GM19023 (cell line): ENCODE results near the gene RASGRP1.
A peak's percentile ranks its signal among the peaks of the same experiment; 100 is the strongest.
"Not testable (repeated sequence)": the region's sequence is repeated elsewhere in the genome, so short reads cannot be mapped to it uniquely, and the experiment has no call there.

ENCODE experiments used
- ATAC-seq: cut with Tn5 transposase; IDR thresholded peaks from one replicate; pipeline ENCODE4 v1.9.1; 2021; ENCODE audit warnings: mild to moderate bottlenecking, moderate library complexity; ENCODE audit not compliant: unreplicated experiment

The RASGRP1 gene

GRCh38 chr15:38564557-38565286 lies at the start of gene RASGRP1:
Gene RASGRP1 (minus strand): TSS chr15:38564814. CDS start chr15:38564628, 186 bp downstream.
- peak; percentile 70 for ATAC-seq

DNA sequence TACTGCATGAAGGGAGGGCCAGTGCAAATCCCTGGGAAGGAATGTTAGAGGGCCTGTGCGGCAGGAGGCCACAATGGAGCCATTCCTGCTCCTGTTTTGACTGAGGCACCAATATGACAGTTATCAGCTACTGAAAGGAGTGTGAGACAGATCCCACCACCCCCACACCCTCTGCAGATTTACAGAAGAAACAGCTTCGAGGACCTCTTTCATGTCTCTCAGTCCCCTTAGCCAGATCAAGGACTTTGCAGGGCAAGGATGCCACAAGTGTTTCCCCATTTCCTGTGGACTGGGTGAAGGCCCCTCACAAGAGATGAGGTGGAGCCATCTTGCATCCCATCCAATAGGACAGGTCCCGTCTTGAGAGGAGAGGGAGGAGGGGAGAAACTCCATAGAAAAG lies 48.5 kb upstream of the RASGRP1 start:
- no peak for ATAC-seq

DNA sequence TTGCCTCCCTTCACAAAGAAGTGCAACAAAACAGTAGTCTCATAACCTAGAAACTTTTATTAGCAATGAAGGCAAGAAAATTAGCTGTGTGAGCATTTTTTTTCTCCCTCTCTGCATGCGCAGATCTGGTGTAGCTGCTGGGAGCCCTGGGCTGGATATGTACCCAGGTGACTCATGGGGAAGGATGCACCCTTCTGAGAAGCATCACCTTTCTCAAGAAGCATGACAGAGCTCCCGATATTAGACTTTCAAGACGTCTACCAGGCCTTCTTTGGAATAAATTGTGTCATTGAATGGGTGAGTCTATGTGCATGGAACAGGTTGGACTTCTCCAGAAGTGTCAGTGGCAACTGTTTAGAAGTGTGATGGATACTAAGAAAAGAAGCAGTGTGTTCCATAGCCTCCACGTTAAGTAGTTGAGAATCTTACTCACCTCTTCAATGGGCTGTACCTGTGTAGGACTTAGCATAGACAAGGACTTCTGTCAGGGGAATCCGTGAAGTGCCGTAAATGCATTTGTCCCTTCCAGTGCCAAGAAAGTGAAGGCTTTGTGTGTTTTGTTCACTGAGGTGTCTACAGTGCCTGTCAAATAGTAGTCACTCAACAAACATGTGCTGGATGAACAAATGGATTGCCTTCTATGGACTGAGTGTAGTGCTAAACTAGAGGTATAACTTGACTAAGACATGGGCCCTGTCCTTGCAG lies 47.7 kb upstream of the RASGRP1 start:
- ATAC-seq = no peak

DNA sequence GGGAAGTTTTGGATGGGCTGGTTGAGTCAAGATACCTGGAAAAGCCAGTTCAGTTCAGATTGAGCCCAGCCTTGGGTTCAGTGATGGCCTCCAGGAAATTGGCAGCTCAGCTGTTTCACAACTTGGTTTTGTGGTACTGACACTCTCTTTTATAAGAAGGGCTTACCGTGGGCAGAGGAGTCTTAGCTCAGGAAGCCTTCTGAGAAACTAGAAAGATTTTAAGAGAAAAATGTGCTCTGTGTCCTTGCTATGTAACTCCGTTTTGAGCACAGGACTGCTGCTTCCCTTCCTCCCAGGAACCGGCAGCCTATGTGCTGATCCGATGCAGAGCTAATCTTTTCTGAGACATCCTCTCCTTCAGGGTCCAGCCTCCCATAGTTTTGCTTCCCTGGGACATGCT lies 46.6 kb upstream of the RASGRP1 start:
- ATAC-seq = no peak

GRCh38 chr15:38610748-38611147 lies 46.1 kb upstream of the RASGRP1 start:
- no peak for ATAC-seq

GRCh38 chr15:38609097-38609738 lies 44.6 kb upstream of the RASGRP1 start:
- ATAC-seq = no peak

DNA sequence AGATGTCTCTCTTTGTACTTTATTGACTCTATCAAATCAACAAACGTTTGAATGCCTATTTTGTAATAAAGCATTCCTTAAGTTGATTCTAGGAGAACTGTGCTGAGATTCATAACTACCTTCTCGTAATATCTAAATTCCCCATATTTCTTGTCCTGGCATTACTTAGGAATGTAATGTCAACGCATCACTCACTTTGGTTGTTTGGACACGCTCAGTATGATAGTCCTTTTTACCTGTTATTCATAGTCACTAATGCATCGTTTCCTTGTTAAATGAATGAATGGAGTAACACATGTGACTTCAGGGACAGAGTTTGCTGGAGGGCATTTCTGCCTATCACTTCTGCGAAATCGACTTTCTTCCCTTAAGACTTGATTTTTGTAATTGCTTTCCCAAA lies 44.1 kb upstream of the RASGRP1 start:
- no peak for ATAC-seq

DNA sequence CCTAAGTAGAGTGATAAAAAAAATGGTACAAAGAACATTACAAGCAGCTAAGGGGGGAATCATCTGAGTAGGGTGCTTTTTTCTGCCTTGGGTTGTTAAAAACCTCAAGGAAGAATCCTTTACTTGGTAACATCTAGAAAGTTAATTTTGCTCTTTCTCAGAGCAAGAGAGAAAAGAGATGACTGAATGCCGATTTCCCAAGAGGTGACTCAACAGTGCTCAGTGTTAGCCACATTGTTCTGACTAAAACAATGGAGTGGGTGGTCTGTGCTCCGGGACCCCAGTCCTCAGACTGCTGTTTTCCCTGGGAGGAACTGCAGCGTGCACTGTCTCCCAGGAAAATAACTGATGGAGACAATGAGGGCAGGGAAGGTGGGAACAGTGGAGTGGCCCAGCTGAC lies 41.1 kb upstream of the RASGRP1 start:
- no peak for ATAC-seq

- no peak for ATAC-seq
Measured at GRCh38 chr15:38603672-38604071, 39.1 kb upstream of the RASGRP1 start.

GRCh38 chr15:38602910-38603670 lies 38.5 kb upstream of the RASGRP1 start:
- no peak for ATAC-seq

DNA sequence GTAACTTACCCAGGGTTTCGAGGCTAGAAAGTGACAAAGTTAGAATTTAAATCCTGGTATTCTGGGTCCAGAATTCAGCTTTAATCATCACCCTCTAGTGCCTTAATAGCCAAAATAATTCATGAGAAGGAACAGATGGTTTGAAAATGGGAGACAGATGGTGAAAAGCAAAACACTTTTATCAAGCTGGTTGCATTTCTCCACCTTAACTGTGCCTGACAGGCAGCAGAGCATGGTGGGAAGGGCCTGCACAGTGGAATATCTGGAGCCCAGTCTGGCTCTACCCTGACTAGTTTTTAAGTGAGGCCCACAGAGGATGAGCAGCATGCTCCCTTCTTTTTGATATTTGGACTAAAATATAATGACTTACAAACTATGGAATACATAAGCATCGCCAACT lies 35.6 kb upstream of the RASGRP1 start:
- no peak for ATAC-seq

DNA sequence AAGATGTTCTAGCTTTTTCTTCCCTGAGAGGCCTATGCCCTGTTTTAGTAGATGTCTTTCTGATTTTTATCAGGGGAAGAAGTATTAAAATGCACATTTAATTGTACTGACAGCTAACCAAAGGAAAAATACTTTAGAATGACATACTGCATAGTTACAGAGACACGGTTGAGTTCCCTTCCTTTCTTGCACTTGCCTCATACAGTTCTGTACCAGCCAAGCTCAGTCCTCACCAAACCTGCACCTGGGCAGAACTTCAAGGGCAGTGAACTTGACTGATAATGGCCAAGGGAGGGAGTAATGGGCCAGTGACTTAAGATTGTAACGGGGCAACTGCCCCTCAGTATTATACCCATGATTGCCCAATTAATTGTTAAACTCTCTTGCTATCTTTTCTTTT lies 34.1 kb upstream of the RASGRP1 start:
- ATAC-seq = no peak

GRCh38 chr15:38597219-38597800 lies 32.7 kb upstream of the RASGRP1 start:
- no peak for ATAC-seq

DNA sequence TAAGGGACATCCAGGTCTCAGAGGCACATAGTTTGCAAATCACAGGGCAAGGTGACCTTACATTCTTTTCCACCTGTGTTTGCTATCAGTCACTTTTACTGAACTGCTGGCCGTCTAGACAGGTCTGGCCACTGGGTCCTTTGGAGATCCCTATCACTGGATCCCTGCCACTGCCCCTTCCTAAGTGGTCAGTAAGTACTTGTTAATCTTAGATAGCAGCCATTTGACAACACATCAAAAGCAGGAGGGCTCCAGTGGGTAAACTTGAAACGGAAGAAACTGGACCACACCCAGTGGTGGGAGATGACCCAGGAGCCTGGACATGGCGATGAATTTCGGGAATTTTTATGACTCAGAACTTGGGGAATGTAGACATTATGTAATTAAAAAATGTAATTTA lies 28.9 kb upstream of the RASGRP1 start:
- ATAC-seq = no peak

DNA sequence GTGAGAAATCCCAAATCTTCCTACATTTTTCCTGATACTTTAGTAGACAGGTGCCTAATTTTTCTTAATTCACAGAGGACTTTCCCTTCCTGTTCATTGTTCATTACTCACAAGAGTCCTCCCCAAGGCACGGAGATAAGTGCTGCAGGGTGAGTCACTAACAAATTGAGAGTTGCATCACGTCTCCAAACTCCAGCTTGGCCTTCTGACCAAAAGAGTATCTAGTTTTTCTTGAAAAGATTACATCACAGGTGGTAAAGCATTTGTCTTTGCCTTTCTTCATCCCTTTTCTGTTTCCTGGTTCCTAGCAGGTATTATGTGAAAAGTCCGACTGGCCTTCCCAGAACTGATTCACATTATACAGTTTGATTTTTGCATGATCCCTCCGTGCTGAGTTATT lies 24.9 kb upstream of the RASGRP1 start:
- ATAC-seq = no peak

- ATAC-seq = no peak
Measured at GRCh38 chr15:38588672-38589071, 24.1 kb upstream of the RASGRP1 start.

DNA sequence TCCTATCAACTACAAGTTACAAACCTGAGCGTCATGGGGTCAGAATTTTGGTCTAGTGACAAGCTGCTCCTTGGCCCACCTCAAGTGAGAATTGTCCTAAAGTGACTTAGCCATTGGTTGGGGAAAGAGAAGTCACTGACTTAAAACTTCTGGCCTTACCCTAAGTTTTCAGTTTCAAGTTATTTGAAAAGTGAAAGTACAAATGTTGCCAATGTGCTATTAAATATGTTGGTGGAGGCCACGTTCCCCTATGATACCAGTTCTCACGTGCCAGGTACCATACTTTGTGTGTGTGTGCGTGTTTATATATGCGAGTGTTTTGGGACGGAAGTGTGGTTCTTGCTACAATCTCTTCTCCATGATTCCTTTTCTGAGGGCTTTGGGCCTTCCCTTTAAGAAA lies 22.6 kb upstream of the RASGRP1 start:
- ATAC-seq = no peak

- ATAC-seq = not testable (repeated sequence)
Measured at GRCh38 chr15:38586005-38586404, 21.4 kb upstream of the RASGRP1 start.

DNA sequence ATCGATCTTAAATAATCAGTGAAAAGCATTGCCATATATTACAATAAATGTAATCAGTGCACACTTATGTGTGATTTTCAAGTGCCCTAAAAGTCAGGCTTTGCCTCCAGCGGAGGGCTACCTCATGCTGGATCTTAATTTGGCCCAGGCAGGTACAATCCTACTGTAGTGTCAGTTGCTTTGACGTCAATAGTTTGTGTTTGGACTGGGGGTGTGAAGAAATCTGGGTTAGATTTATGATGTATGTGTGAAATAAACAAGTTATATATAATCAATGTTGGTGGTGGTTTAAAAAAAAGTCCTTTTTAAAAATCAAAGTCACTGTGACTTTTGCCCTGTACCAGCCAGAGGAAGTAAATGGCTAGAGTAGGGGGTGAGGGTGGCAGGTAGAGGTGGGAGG lies 14.0 kb upstream of the RASGRP1 start:
- ATAC-seq = no peak

DNA sequence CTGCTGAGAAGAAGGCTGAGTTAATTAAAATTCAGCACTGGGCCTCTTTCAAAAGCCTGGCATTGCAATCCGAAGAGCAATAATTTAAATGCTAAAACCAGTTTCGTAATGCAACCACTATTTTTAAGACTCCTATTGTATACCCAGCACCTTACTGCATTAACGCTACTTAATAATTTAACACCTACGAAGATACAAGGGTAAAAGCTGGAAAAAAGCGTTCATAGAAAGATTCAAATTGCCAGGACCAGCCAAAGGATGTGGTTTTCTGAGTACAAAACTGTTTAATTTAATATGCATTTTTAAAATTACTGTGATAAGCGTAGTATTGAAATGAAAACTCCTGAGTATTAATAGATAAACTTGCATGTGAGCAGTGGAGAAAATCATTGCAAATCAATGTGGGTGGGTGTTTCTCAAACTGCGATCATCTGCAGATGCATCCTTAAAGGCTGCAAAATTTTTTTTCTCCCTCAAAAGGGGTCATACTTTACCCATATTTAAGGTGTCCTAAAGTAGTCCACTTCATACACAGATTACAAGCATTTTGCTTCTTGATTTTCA lies 12.9 kb upstream of the RASGRP1 start:
- no peak for ATAC-seq

- no peak for ATAC-seq
Measured at GRCh38 chr15:38576837-38577236, 12.2 kb upstream of the RASGRP1 start.
